Keratinocyte (primary cell): ENCODE results near the gene RCAN2. TPM values are rescaled to one million over a fixed set of nuclear protein-coding genes. Genes with fewer than 3 reads are reported as not detected.

Experiments used
- DNase-seq: peaks from one replicate; pipeline ENCODE4 v3.0.0-alpha.2; 2011; ENCODE audit warnings: low read depth, missing footprints, low spot score
- FAIRE-seq: peaks from 2 replicates; lab custom pipeline; 2011; peaks lifted over from hg19 to GRCh38; lab: Jason Lieb, UNC
- H2AFZ ChIP-seq: 2 replicates; pipeline ENCODE4 v1.6.0; 2012; ENCODE audit warnings: low read length, control low read depth, inconsistent platforms; ENCODE audit not compliant: control insufficient read depth
- H3K27ac ChIP-seq: 2 replicates; pipeline ENCODE4 v1.5.1; 2011; ENCODE audit warnings: low read length; ENCODE audit not compliant: control insufficient read depth, insufficient read depth
- H3K27me3 ChIP-seq: 3 replicates; pipeline ENCODE4 v1.6.0; 2011; ENCODE audit warnings: low read length; ENCODE audit not compliant: control insufficient read depth, insufficient read depth; ENCODE audit errors: extremely low read depth
- H3K36me3 ChIP-seq, 2 experiments: 2 replicates in 1 of 2; 3 replicates in 1 of 2; pipeline ENCODE4 v1.5.1; 2011; ENCODE audit warnings: low read length in 2 of 2, mild to moderate bottlenecking in 1 of 2; ENCODE audit not compliant: control insufficient read depth in 2 of 2, insufficient read depth in 2 of 2; ENCODE audit errors: extremely low read depth in 1 of 2
- H3K4me1 ChIP-seq: 3 replicates; pipeline ENCODE4 v1.5.1; 2011; ENCODE audit warnings: low read length; ENCODE audit not compliant: control insufficient read depth, insufficient read depth; ENCODE audit errors: extremely low read depth
- H3K4me2 ChIP-seq: 3 replicates; pipeline ENCODE4 v1.6.0; 2011; ENCODE audit warnings: low read depth, low read length; ENCODE audit not compliant: control insufficient read depth, insufficient read depth; ENCODE audit errors: extremely low read depth
- H3K4me3 ChIP-seq, 3 experiments: fragments of 200-600 bp in 1 of 3; sonication (generic) in 1 of 3; 2 replicates in 2 of 3; 3 replicates in 1 of 3; pipeline ENCODE4 v1.5.1; 2011 to 2016; ENCODE audit warnings: low read length in 3 of 3, mild to moderate bottlenecking in 3 of 3, control low read depth in 2 of 3, inconsistent platforms in 1 of 3, low read depth in 1 of 3, mixed read lengths in 1 of 3, mixed run types in 1 of 3, moderate library complexity in 1 of 3; ENCODE audit not compliant: control insufficient read depth in 2 of 3, insufficient read depth in 2 of 3; ENCODE audit errors: extremely low read depth in 1 of 3
- H3K79me2 ChIP-seq: 2 replicates; pipeline ENCODE4 v1.6.0; 2012; ENCODE audit warnings: low read length; ENCODE audit not compliant: control insufficient read depth, insufficient read depth
- H3K9ac ChIP-seq: 3 replicates; pipeline ENCODE4 v1.6.0; 2011; ENCODE audit warnings: low read length; ENCODE audit not compliant: control insufficient read depth, insufficient read depth; ENCODE audit errors: extremely low read depth
- H3K9me1 ChIP-seq: 3 replicates; pipeline ENCODE4 v1.6.0; 2011; ENCODE audit warnings: low read length; ENCODE audit not compliant: control insufficient read depth, insufficient read depth; ENCODE audit errors: extremely low read depth
- H3K9me3 ChIP-seq: 2 replicates; pipeline ENCODE4 v1.5.1; 2012; ENCODE audit warnings: low read depth, low read length; ENCODE audit not compliant: control insufficient read depth
- H4K20me1 ChIP-seq: 3 replicates; pipeline ENCODE4 v1.6.0; 2011; ENCODE audit warnings: low read length; ENCODE audit not compliant: control insufficient read depth, insufficient read depth; ENCODE audit errors: extremely low read depth
- CTCF ChIP-seq, 3 experiments: IDR thresholded peaks in 1 of 3; conservative IDR thresholded peaks in 1 of 3; optimal IDR thresholded peaks in 1 of 3; 2 replicates in 2 of 3; 3 replicates in 1 of 3; pipeline versions ENCODE3 to v1.5.1; 2011; ENCODE audit warnings: low read length in 3 of 3, mild to moderate bottlenecking in 3 of 3, moderate library complexity in 2 of 3, control low read depth in 1 of 3, inconsistent platforms in 1 of 3; ENCODE audit not compliant: insufficient read depth in 2 of 3; ENCODE audit errors: extremely low read depth in 1 of 3
- EZH2 ChIP-seq: IDR thresholded peaks from one replicate; pipeline ENCODE4 v1.6.1; 2012; ENCODE audit warnings: inconsistent platforms, mild to moderate bottlenecking, low read length, moderate library complexity
- dilution Hi-C: fragments of 300-500 bp; cut with MboI; formaldehyde crosslinking; loops from one replicate; pipeline ENCODE4 v1.7.0; 2020; ENCODE audit warnings: low sequenced_read_pairs; ENCODE audit not compliant: extremely low pct_ligation_motif_present
- polyA plus RNA-seq, 5 experiments: library from polyadenylated mRNA; depleted of rRNA in 3 of 5; stranded (reverse) in 3 of 5; stranded (forward) in 1 of 5; unstranded in 1 of 5; fragments of >200 nt; gene quantifications; 1 replicate in 1 of 5; 2 replicates in 3 of 5; 3 replicates in 1 of 5; pipeline versions ENCODE4 v1.2.1 to v1.2.3, GENCODE V29; 2011 to 2012; ENCODE audit warnings: missing spikeins in 2 of 5, low read depth in 1 of 5, low replicate concordance in 1 of 5

The RCAN2 gene
- polyA plus RNA-seq, 1 donor (not counting 4 experiments of a cell fraction or from before 2014, with no cell fraction given) = not detected

GRCh38 chr6:46395530-46395929 lies 95.7 kb downstream of the RCAN2 start:
- Histone ChIP-seq H3K9me3 (no peaks in the 10 kb centered on the region), H3K9ac (no peak overlapping the region), H3K4me1 (no peaks in the 10 kb centered on the region), H3K27me3 (no peaks in the 10 kb centered on the region), H4K20me1 (no peaks in the 10 kb centered on the region), H3K79me2 (no peaks in the 10 kb centered on the region), H3K4me2 (no peak overlapping the region), H3K4me3 (no peak overlapping the region), H2AFZ (no peak overlapping the region), H3K36me3 (no peaks in the 10 kb centered on the region), H3K9me1 (no peaks in the 10 kb centered on the region), H3K27ac (no peak overlapping the region)
- DNase-seq (no peak), FAIRE-seq (no peak)
- dilution Hi-C loops = no loop called here
- TF ChIP-seq EZH2 (no peak), CTCF (optimal IDR thresholded peaks at IDR 0.05 in 1 of 3, IDR thresholded peaks at IDR 0.05 in 1 of 3, conservative IDR thresholded peaks at IDR 0.05 in 1 of 3; ENCODE audit: extremely low read depth in 1 of 3, insufficient read depth in 2 of 3, low read length in 3 of 3) (no peak)

- no peaks in the 10 kb centered on the region for H3K27me3 ChIP-seq
- dilution Hi-C loops = no loop called here
- no peak for FAIRE-seq
Observed at GRCh38 chr6:46393940-46394337, 97.3 kb downstream of the RCAN2 start.

More at GRCh38 chr6:46393940-46394337, 97.3 kb downstream of the RCAN2 start:
- Histone ChIP-seq H3K4me3 (no peak overlapping the region), H3K79me2 (no peaks in the 10 kb centered on the region), H3K9me3 (no peaks in the 10 kb centered on the region), H3K4me2 (no peak overlapping the region), H3K27ac (no peak overlapping the region), H3K4me1 (no peaks in the 10 kb centered on the region), H4K20me1 (no peaks in the 10 kb centered on the region), H3K9ac (no peak overlapping the region), H2AFZ (no peak overlapping the region), H3K9me1 (no peaks in the 10 kb centered on the region), H3K36me3 (no peaks in the 10 kb centered on the region)
- TF ChIP-seq CTCF (optimal IDR thresholded peaks at IDR 0.05 in 1 of 3, IDR thresholded peaks at IDR 0.05 in 1 of 3, conservative IDR thresholded peaks at IDR 0.05 in 1 of 3; ENCODE audit: extremely low read depth in 1 of 3, insufficient read depth in 2 of 3, low read length in 3 of 3) = no peak
- DNase-seq = no peak
